ENCODE results near the gene OAS3.

GRCh38 chr12:112924986-112925385, 13.3 kb upstream of the OAS3 start:
- TF ChIP-seq CTCF (IDR thresholded peaks at IDR 0.05; ENCODE audit: borderline replicate concordance, extremely low read depth, low read length, poor library complexity, severe bottlenecking) (no peak), EZH2 (IDR thresholded peaks at IDR 0.05; ENCODE audit: borderline replicate concordance, low read depth, low read length, severe bottlenecking) (no peak)

Measured in DND-41 (cell line).